Panc1 (cell line): ENCODE results near the gene LRRFIP1. TPM values are rescaled to one million over a fixed set of nuclear protein-coding genes. Genes with fewer than 3 reads are reported as not detected.

ENCODE experiments used
- ATAC-seq: fragments of 200-7000 bp; cut with Tn5 transposase; 2 replicates; pipeline ENCODE4 v1.9.1; 2020; ENCODE audit warnings: mild to moderate bottlenecking, moderate library complexity
- BruUV-seq: library from RNA; stranded (reverse); fragments of 400-500 nt; replicated peaks from 2 replicates; lab custom pipeline; 2021; lab: Mats Ljungman, UMichigan
- CTCF ChIA-PET: fragments of 300-600 bp; sonication (Branson Sonifier 250); formaldehyde crosslinking; loops from one replicate; lab custom pipeline; 2022; ENCODE audit warnings: antibody characterized with exemption; lab: Charles Lee
- POLR2A ChIA-PET: fragments of 300-600 bp; sonication (Branson Sonifier 250); formaldehyde crosslinking; loops from one replicate; lab custom pipeline; 2022; ENCODE audit warnings: antibody characterized with exemption; lab: Charles Lee
- DNase-seq: peaks from one replicate; pipeline ENCODE4 v3.0.0-alpha.2; 2010; ENCODE audit warnings: low read depth, low spot score
- H3K27ac ChIP-seq: 2 replicates; pipeline ENCODE4 v1.5.1; 2011; ENCODE audit warnings: mild to moderate bottlenecking, low read length, inconsistent platforms
- H3K27me3 ChIP-seq: fragments of 200-500 bp; sonication (Bioruptor generic); 2 replicates; pipeline ENCODE4 v1.6.0; 2014; ENCODE audit warnings: low read length, inconsistent platforms; ENCODE audit not compliant: control insufficient read depth, insufficient read depth
- H3K36me3 ChIP-seq: fragments of 200-500 bp; sonication (Bioruptor generic); 2 replicates; pipeline ENCODE4 v1.5.1; 2014; ENCODE audit warnings: inconsistent platforms, mild to moderate bottlenecking, low read length, moderate library complexity; ENCODE audit not compliant: control insufficient read depth, insufficient read depth
- H3K4me1 ChIP-seq: 2 replicates; pipeline ENCODE4 v1.5.1; 2011; ENCODE audit warnings: inconsistent platforms, mild to moderate bottlenecking, low read length, moderate library complexity; ENCODE audit not compliant: control insufficient read depth, insufficient read depth
- H3K4me3 ChIP-seq, 2 experiments: 2 replicates each; pipeline ENCODE4 v1.5.1; 2011 to 2012; ENCODE audit warnings: low read depth in 2 of 2, low read length in 2 of 2, mild to moderate bottlenecking in 2 of 2, inconsistent platforms in 1 of 2, moderate library complexity in 1 of 2
- H3K9me3 ChIP-seq: fragments of 200-500 bp; sonication (Bioruptor generic); 2 replicates; pipeline ENCODE4 v1.5.1; 2014; ENCODE audit warnings: low read depth, mild to moderate bottlenecking, inconsistent platforms, low read length, moderate library complexity; ENCODE audit not compliant: control insufficient read depth, insufficient read depth
- POLR2AphosphoS5 ChIP-seq: IDR thresholded peaks from 2 replicates; pipeline ENCODE4 v1.6.1; 2012; ENCODE audit warnings: mild to moderate bottlenecking, low read depth, low read length, moderate library complexity
- REST ChIP-seq, 2 experiments: IDR thresholded peaks; 2 replicates each; pipeline ENCODE4 v1.6.1; 2011 to 2012; ENCODE audit warnings: low read depth in 2 of 2, control low read depth in 1 of 2, low read length in 1 of 2, mild to moderate bottlenecking in 1 of 2, moderate library complexity in 1 of 2; ENCODE audit not compliant: insufficient read depth in 1 of 2
- SIN3A ChIP-seq: IDR thresholded peaks from 2 replicates; pipeline ENCODE4 v1.6.1; 2012; ENCODE audit warnings: low read depth, mild to moderate bottlenecking, low read length, moderate library complexity, borderline replicate concordance; ENCODE audit not compliant: insufficient read depth
- TCF7L2 ChIP-seq: IDR thresholded peaks from 2 replicates; pipeline ENCODE4 v1.6.1; 2011; ENCODE audit warnings: mild to moderate bottlenecking, low read depth, low read length, inconsistent platforms
- in situ Hi-C: cut with HindIII; loops from 2 replicates; pipeline ENCODE4 v1.10.0; 2016; ENCODE audit warnings: low sequenced_read_pairs, low pct_unique_long_range_greater_than_20kb
- intact Hi-C: fragments of 100-400 bp; cut with micrococcal nuclease; formaldehyde crosslinking; loops from one replicate; pipeline ENCODE4 v1.10.0; 2022; ENCODE audit not compliant: unreplicated experiment
- total RNA-seq: library from RNA; stranded (reverse); gene quantifications from one replicate; pipeline ENCODE4 v1.2.1, GENCODE V29; 2021; ENCODE audit not compliant: unreplicated experiment
- TF ChIP-seq, protein P1 (sequence below): fragments of 450-650 bp; IDR thresholded peaks from 2 replicates; pipeline ENCODE4 v1.5.1; 2017; ENCODE audit warnings: mild to moderate bottlenecking

LRRFIP1 gene
- total RNA-seq, 1 experiment from 2014 or later, result 121 TPM

GRCh38 chr2:237661270-237661669 lies 33.9 kb downstream of the LRRFIP1 start:
- Histone ChIP-seq H3K36me3 (no peaks in the 10 kb centered on the region), H3K27ac (no peak overlapping the region), H3K9me3 (no peaks in the 10 kb centered on the region), H3K27me3 (no peaks in the 10 kb centered on the region), H3K4me1 (0 out of 2 replicates have a peak, but pooled peaks cover 4% of the 10 kb centered on the region), H3K4me3 (no peak overlapping the region)
- BruUV-seq, result no TSS peak
- TF ChIP-seq POLR2AphosphoS5, result no peak
- TF ChIP-seq SIN3A, result no peak
- no peak for TF ChIP-seq TCF7L2
- TF ChIP-seq, protein P1, sequence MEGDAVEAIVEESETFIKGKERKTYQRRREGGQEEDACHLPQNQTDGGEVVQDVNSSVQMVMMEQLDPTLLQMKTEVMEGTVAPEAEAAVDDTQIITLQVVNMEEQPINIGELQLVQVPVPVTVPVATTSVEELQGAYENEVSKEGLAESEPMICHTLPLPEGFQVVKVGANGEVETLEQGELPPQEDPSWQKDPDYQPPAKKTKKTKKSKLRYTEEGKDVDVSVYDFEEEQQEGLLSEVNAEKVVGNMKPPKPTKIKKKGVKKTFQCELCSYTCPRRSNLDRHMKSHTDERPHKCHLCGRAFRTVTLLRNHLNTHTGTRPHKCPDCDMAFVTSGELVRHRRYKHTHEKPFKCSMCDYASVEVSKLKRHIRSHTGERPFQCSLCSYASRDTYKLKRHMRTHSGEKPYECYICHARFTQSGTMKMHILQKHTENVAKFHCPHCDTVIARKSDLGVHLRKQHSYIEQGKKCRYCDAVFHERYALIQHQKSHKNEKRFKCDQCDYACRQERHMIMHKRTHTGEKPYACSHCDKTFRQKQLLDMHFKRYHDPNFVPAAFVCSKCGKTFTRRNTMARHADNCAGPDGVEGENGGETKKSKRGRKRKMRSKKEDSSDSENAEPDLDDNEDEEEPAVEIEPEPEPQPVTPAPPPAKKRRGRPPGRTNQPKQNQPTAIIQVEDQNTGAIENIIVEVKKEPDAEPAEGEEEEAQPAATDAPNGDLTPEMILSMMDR, result no peak
- no peak for TF ChIP-seq REST (IDR thresholded peaks at IDR 0.05; ENCODE audit: insufficient read depth in 1 of 2, low read depth in 2 of 2, low read length in 1 of 2)
- in situ Hi-C loops (no loop called here), intact Hi-C loops (no loop called here)
- 0 out of 2 replicates have a peak, but pooled peaks have one; percentile 22 for ATAC-seq
- POLR2A ChIA-PET, result no interaction called here
- CTCF ChIA-PET, result no interaction called here
- no peak for DNase-seq

- DNase-seq (no peak), ATAC-seq (no peak)
- no peaks in the 10 kb centered on the region for H3K9me3 ChIP-seq
- CTCF ChIA-PET, result no interaction called here
- BruUV-seq, result no TSS peak
- no peak for TF ChIP-seq REST (IDR thresholded peaks at IDR 0.05; ENCODE audit: insufficient read depth in 1 of 2, low read depth in 2 of 2, low read length in 1 of 2)
- TF ChIP-seq SIN3A, result no peak
- no peak for TF ChIP-seq TCF7L2
- no peak for TF ChIP-seq POLR2AphosphoS5
- TF ChIP-seq, protein P1, result no peak
- intact Hi-C loops (no loop called here), in situ Hi-C loops (no loop called here)
- no peak overlapping the region for H3K4me3 ChIP-seq
- H3K36me3 ChIP-seq, result no peaks in the 10 kb centered on the region
- 0 out of 2 replicates have a peak, but pooled peaks cover 4% of the 10 kb centered on the region for H3K4me1 ChIP-seq
- POLR2A ChIA-PET, result no interaction called here
- H3K27ac ChIP-seq, result no peak overlapping the region
- no peaks in the 10 kb centered on the region for H3K27me3 ChIP-seq
Observed at GRCh38 chr2:237661799-237662328, 34.5 kb downstream of the LRRFIP1 start.
